Transverse colon (tissue), 4 donors: Measurements from ENCODE around the gene ACSL6. TPM values are rescaled to one million over a fixed set of nuclear protein-coding genes. Genes with fewer than 3 reads are reported as not detected.

ENCODE experiments used
- DNase-seq: peaks from one replicate; pipeline ENCODE4 v3.0.0-alpha.2; 2019
- H3K27ac ChIP-seq, 4 donors: fragments of 200-600 bp; sonication (generic); 2 replicates each; pipeline ENCODE4 v1.5.1; 2016 to 2018; ENCODE audit warnings: inconsistent platforms in 4 of 4
- H3K27me3 ChIP-seq: fragments of 200-600 bp; sonication (generic); 2 replicates; pipeline ENCODE4 v1.5.1; 2017; ENCODE audit warnings: inconsistent platforms
- H3K36me3 ChIP-seq, 4 donors: fragments of 200-600 bp; sonication (generic); 2 replicates each; pipeline ENCODE4 v1.5.1; 2017 to 2019; ENCODE audit warnings: inconsistent platforms in 4 of 4
- H3K4me1 ChIP-seq, 4 donors: fragments of 200-600 bp; sonication (generic); 2 replicates each; pipeline ENCODE4 v1.5.1; 2017 to 2020; ENCODE audit warnings: inconsistent platforms in 4 of 4
- H3K4me3 ChIP-seq, 4 donors: fragments of 200-600 bp; sonication (generic); 1 replicate in 1 of 4; 2 replicates in 3 of 4; pipeline versions ENCODE4 v1.5.1 to v1.6.1; 2017 to 2019; ENCODE audit warnings: inconsistent platforms in 4 of 4
- H3K9me3 ChIP-seq, 2 donors: fragments of 200-600 bp; sonication (generic); 2 replicates each; pipeline ENCODE4 v1.5.1; 2017 to 2019; ENCODE audit warnings: inconsistent platforms in 2 of 2
- CTCF ChIP-seq, 5 experiments: fragments of 200-600 bp in 3 of 5; fragments of 450-650 bp in 2 of 5; sonication (generic) in 3 of 5; IDR thresholded peaks; 1 replicate in 2 of 5; 2 replicates in 3 of 5; pipeline ENCODE4 v1.5.1; 2016 to 2017; ENCODE audit warnings: antibody characterized with exemption in 5 of 5, inconsistent platforms in 3 of 5, mild to moderate bottlenecking in 2 of 5, moderate library complexity in 1 of 5
- EP300 ChIP-seq: sonication (generic); formaldehyde crosslinking; IDR thresholded peaks from one replicate; pipeline ENCODE4 v1.6.1; 2017; ENCODE audit warnings: antibody characterized with exemption, low read depth
- POLR2A ChIP-seq: fragments of 450-650 bp; IDR thresholded peaks from one replicate; pipeline ENCODE4 v1.6.1; 2016; ENCODE audit warnings: antibody characterized with exemption, mild to moderate bottlenecking, moderate library complexity
- POLR2AphosphoS5 ChIP-seq, 3 donors: sonication (generic); formaldehyde crosslinking; IDR thresholded peaks; one replicate each; pipeline ENCODE4 v1.6.1; 2016; ENCODE audit warnings: antibody characterized with exemption in 3 of 3
- WGBS, 2 donors: methylation state at CpG; one replicate each; pipeline ENCODE4 v1.1.5; 2018; ENCODE audit warnings: low coverage in 1 of 2; 5-methylcytosine and 5-hydroxymethylcytosine counted together
- in situ Hi-C, 4 donors: fragments of 200-750 bp; cut with MboI; loops; one replicate each; pipeline versions ENCODE4 v1.15.0 to v1.15.1; 2017; ENCODE audit warnings: low sequenced_read_pairs in 3 of 4, low pct_ligation_motif_present in 1 of 4, low pct_unique_long_range_greater_than_20kb in 1 of 4
- intact Hi-C: fragments of 100-400 bp; cut with DNase I; formaldehyde crosslinking; loops from one replicate; pipeline ENCODE4 v1.15.1; 2023; ENCODE audit warnings: low total_unique reads
- total RNA-seq, 4 donors: library from RNA; depleted of rRNA; stranded (reverse); fragments of >200 nt; gene quantifications; one replicate each; pipeline ENCODE4 v1.1.0, GENCODE V29; 2016

The ACSL6 gene
- total RNA-seq, 4 donors from 2014 or later = 0.41 to 0.64 TPM; not detected in 2

- no peak overlapping the region for H3K4me3 ChIP-seq
- H3K27ac ChIP-seq = no peak overlapping the region
- intact Hi-C loops = no loop called here
- TF ChIP-seq EP300 (no peak), POLR2AphosphoS5 (IDR thresholded peaks at IDR 0.05) (no peak), CTCF (IDR thresholded peaks at IDR 0.05) (no peak), POLR2A (no peak)
- 77 to 83% methylated on average over 2 of the region's 2 CpGs for WGBS, 2 donors
- in situ Hi-C loops = loop anchor here in 1 of 4 donors (25.0 kb wide), 1 partner anchor 584 kb away; no protein-coding TSS in a partner anchor
- H3K9me3 ChIP-seq = no peaks in the 10 kb centered on the region
- no peaks in the 10 kb centered on the region for H3K36me3 ChIP-seq
- no peaks in the 10 kb centered on the region for H3K4me1 ChIP-seq
- H3K27me3 ChIP-seq = peaks cover 18% of the 10 kb centered on the region
- DNase-seq = no peak
Measured at GRCh38 chr5:132021654-132022053, 10.2 kb upstream of the ACSL6 start.

DNA sequence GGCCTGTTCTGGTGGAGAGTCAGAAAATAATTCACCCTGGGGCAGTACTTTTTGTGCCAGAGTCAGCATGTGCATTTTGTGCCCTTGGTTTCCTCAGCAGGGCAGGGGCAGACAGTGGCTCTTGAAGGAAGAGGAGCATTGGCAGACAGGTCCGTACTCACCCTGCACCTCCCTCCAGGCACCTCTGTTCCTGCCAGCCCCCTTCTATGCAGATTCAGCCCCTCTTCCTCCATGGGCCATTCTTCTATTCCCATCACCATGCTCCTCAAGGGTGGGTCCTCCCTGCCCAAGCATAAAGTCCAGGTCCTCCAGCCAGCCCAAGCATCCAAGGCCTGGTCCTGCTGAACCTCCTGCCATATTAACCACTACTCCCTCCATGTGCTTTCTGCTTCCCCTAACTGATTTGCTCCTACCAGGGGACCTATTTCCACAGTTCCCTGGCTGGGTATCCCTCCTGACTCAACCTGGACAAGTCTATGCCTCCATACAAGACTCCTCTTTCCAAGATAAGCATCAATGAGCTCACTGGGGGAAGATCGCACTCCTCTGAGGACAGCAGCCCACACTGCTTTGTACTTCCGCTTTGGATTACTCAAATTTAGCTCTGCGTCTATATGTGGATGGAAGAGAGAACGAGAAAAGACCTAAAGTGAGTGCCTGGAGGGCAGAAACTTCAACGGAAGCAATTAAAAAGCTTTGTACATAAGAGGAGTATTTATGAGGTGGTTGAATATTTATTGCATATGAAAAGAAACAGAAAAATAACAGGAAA is 9.3 kb upstream of the ACSL6 start:
- H3K9me3 ChIP-seq = no peaks in the 10 kb centered on the region
- H3K36me3 ChIP-seq = no peaks in the 10 kb centered on the region
- H3K27ac ChIP-seq = no peak overlapping the region
- H3K4me3 ChIP-seq = no peak overlapping the region
- no peak for DNase-seq
- in situ Hi-C loops (loop anchor here in 1 of 4 donors (25.0 kb wide), 1 partner anchor 583 kb away; no protein-coding TSS in a partner anchor), intact Hi-C loops (no loop called here)
- 79 to 100% methylated on average over 3 to 6 of the region's 6 CpGs for WGBS, 2 donors
- no peaks in the 10 kb centered on the region for H3K4me1 ChIP-seq
- no peak for TF ChIP-seq POLR2AphosphoS5 (IDR thresholded peaks at IDR 0.05)
- no peak for TF ChIP-seq CTCF (IDR thresholded peaks at IDR 0.05)
- TF ChIP-seq EP300 = no peak
- no peak for TF ChIP-seq POLR2A
- H3K27me3 ChIP-seq = peaks cover 25% of the 10 kb centered on the region

- peak; percentile 31 for DNase-seq
- WGBS, 2 donors = 76 to 79% methylated on average over 6 of the region's 6 CpGs
- intact Hi-C loops = no loop called here
- Histone ChIP-seq H3K36me3 (no peaks in the 10 kb centered on the region), H3K9me3 (no peaks in the 10 kb centered on the region), H3K27ac (no peak overlapping the region), H3K27me3 (peaks cover 32% of the 10 kb centered on the region), H3K4me3 (no peak overlapping the region), H3K4me1 (no peaks in the 10 kb centered on the region)
- TF ChIP-seq POLR2AphosphoS5 (IDR thresholded peaks at IDR 0.05) = no peak
- TF ChIP-seq POLR2A = no peak
- no peak for TF ChIP-seq EP300
- no peak for TF ChIP-seq CTCF (IDR thresholded peaks at IDR 0.05)
- in situ Hi-C loops = loop anchor here in 1 of 4 donors (25.0 kb wide), 1 partner anchor 583 kb away; no protein-coding TSS in a partner anchor
Measured at GRCh38 chr5:132019857-132020555, 8.5 kb upstream of the ACSL6 start.

DNA sequence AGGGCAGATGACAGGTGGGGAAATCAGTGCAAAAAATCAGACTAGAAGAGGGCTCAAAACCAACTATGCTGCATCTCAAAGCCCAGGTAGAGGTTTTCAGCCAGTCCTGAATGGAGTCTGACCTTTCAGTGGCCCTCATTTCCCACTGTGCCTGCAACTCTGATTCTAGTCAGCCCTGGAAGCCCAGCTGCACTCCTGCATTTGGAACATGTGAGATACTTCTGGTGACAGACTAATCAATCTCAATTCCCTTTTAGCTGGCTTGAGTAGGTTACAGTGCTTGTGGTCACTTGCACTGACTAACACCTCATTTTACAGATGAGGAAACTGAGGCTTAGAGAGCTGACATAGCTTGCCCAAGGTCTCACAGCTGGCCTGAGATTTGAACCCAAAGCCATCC is 7.9 kb upstream of the ACSL6 start:
- intact Hi-C loops = no loop called here
- TF ChIP-seq POLR2A = no peak
- no peak for TF ChIP-seq CTCF (IDR thresholded peaks at IDR 0.05)
- no peak for TF ChIP-seq POLR2AphosphoS5 (IDR thresholded peaks at IDR 0.05)
- TF ChIP-seq EP300 = no peak

More for the DNA sequence above, 7.9 kb upstream of the ACSL6 start:
- Histone ChIP-seq H3K9me3 (no peaks in the 10 kb centered on the region), H3K27ac (no peak overlapping the region), H3K36me3 (no peaks in the 10 kb centered on the region), H3K27me3 (peaks cover 32% of the 10 kb centered on the region), H3K4me1 (no peaks in the 10 kb centered on the region), H3K4me3 (no peak overlapping the region)
- in situ Hi-C loops = loop anchor here in 1 of 4 donors (25.0 kb wide), 1 partner anchor 582 kb away; no protein-coding TSS in a partner anchor
- DNase-seq = peak; percentile 1
